ENCODE results near the gene TMIGD3.

DNA sequence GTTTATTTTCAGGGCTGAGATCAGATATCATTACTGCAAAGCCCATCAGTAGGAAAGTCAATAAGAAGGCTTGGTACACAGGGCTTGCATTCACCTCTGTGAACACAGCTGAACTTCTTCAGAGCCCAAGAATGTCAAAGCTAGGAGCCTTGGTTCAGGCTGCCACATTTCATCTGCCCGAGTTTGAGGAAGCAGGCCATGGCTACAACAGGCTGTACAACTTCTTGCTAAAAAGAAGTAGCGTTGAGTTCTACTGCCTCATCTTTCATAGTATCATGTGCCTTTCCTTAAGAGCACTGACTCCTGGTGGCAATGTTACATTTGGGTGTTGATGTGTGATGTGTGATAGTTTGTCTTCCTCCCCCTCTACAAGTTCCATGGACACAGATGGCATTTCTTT, 19.6 kb downstream of the TMIGD3 start:
- TF ChIP-seq, protein P1, sequence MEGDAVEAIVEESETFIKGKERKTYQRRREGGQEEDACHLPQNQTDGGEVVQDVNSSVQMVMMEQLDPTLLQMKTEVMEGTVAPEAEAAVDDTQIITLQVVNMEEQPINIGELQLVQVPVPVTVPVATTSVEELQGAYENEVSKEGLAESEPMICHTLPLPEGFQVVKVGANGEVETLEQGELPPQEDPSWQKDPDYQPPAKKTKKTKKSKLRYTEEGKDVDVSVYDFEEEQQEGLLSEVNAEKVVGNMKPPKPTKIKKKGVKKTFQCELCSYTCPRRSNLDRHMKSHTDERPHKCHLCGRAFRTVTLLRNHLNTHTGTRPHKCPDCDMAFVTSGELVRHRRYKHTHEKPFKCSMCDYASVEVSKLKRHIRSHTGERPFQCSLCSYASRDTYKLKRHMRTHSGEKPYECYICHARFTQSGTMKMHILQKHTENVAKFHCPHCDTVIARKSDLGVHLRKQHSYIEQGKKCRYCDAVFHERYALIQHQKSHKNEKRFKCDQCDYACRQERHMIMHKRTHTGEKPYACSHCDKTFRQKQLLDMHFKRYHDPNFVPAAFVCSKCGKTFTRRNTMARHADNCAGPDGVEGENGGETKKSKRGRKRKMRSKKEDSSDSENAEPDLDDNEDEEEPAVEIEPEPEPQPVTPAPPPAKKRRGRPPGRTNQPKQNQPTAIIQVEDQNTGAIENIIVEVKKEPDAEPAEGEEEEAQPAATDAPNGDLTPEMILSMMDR (IDR thresholded peaks at IDR 0.05; ENCODE audit: insufficient read depth, low read length) = no peak
- no peak for TF ChIP-seq POLR2AphosphoS5 (IDR thresholded peaks at IDR 0.05; ENCODE audit: low read depth)

All from HL-60 (cell line).